ENCODE data around the gene CCDC14.
A peak's percentile ranks its signal among the peaks of the same experiment; 100 is the strongest.
"Not testable (repeated sequence)": the region's sequence is repeated elsewhere in the genome, so short reads cannot be mapped to it uniquely, and the experiment has no call there.

CCDC14 gene, protein sequence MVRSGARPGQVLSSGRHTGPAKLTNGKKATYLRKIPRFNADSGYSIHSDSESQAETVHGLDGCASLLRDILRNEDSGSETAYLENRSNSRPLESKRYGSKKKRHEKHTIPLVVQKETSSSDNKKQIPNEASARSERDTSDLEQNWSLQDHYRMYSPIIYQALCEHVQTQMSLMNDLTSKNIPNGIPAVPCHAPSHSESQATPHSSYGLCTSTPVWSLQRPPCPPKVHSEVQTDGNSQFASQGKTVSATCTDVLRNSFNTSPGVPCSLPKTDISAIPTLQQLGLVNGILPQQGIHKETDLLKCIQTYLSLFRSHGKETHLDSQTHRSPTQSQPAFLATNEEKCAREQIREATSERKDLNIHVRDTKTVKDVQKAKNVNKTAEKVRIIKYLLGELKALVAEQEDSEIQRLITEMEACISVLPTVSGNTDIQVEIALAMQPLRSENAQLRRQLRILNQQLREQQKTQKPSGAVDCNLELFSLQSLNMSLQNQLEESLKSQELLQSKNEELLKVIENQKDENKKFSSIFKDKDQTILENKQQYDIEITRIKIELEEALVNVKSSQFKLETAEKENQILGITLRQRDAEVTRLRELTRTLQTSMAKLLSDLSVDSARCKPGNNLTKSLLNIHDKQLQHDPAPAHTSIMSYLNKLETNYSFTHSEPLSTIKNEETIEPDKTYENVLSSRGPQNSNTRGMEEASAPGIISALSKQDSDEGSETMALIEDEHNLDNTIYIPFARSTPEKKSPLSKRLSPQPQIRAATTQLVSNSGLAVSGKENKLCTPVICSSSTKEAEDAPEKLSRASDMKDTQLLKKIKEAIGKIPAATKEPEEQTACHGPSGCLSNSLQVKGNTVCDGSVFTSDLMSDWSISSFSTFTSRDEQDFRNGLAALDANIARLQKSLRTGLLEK

DNA sequence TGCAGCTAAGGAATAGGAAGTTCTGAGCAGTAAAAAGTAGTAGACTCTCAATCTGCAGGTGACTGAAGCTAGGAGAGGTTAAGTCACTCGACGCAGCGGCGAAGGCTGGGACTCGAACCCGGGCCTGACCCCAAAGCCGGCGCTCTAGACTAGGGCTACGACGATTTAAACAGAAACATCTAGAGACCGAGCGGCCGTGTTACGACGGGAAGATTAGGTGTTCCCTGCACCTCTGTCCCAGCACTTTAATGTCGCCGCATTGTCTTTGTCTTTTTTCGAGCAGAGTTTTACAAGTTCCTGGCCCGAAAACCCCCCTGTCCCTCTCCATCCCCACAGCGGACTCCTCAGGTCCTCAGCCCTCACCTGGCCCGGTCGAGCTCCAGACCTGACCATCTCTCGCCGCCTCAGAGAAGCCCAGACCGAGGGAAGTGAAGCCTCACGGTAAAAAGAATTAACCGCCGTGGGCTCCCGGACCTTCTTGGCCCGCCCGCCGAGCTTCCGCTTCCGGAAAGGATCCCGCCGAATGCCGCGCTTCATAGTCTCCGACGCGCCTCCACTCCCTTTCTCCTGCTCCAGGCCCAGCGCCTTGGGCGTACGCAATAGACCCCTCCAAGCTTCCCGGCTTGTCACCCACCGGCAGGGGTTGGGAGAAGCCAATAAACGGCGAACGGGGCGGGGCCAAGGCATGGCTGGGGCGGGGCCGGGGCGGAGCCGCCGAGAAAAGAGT, at the start of gene CCDC14:
CCDC14 (minus strand) TSS at position 449 of the 727 bp plus-strand sequence; CDS start at position 393, 56 bp downstream.
- no peaks in the 10 kb centered on the region for H3K9me3 ChIP-seq (ENCODE audit: insufficient read depth, low read depth, low read length)
- H3K9ac ChIP-seq (ENCODE audit: low read depth, low read length, poor library complexity, severe bottlenecking), result peak within 1 kb of the TSS; percentile 96
- no peaks in the 10 kb centered on the region for H3K36me3 ChIP-seq (ENCODE audit: insufficient read depth, low read length)
- H4K20me1 ChIP-seq (ENCODE audit: insufficient read depth, low read length, poor library complexity, severe bottlenecking), result no peaks in the 10 kb centered on the region
- H2AFZ ChIP-seq (ENCODE audit: low read length), result peak within 1 kb of the TSS; percentile 94
- H3K79me2 ChIP-seq (ENCODE audit: insufficient read depth, low read length), result peaks cover 38% of the 10 kb centered on the region
- TF ChIP-seq, protein P1, sequence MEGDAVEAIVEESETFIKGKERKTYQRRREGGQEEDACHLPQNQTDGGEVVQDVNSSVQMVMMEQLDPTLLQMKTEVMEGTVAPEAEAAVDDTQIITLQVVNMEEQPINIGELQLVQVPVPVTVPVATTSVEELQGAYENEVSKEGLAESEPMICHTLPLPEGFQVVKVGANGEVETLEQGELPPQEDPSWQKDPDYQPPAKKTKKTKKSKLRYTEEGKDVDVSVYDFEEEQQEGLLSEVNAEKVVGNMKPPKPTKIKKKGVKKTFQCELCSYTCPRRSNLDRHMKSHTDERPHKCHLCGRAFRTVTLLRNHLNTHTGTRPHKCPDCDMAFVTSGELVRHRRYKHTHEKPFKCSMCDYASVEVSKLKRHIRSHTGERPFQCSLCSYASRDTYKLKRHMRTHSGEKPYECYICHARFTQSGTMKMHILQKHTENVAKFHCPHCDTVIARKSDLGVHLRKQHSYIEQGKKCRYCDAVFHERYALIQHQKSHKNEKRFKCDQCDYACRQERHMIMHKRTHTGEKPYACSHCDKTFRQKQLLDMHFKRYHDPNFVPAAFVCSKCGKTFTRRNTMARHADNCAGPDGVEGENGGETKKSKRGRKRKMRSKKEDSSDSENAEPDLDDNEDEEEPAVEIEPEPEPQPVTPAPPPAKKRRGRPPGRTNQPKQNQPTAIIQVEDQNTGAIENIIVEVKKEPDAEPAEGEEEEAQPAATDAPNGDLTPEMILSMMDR (conservative IDR thresholded peaks at IDR 0.05; ENCODE audit: low read length), result no peak
- TF ChIP-seq EZH2phosphoT487 (IDR thresholded peaks at IDR 0.05; ENCODE audit: borderline replicate concordance), result no peak
- H3K4me1 ChIP-seq (ENCODE audit: insufficient read depth, low read length, poor library complexity, severe bottlenecking), result peaks cover 34% of the 10 kb centered on the region
- no peaks in the 10 kb centered on the region for H3K27me3 ChIP-seq (ENCODE audit: insufficient read depth, low read length, poor library complexity, severe bottlenecking)
- no peaks in the 10 kb centered on the region for H3K9me2 ChIP-seq (replicated peaks; ENCODE audit: low read depth, low read length)
- H3K4me3 ChIP-seq (ENCODE audit: low read length, poor library complexity, severe bottlenecking), result peak within 1 kb of the TSS; percentile 80
- no peaks in the 10 kb centered on the region for H3F3A ChIP-seq (ENCODE audit: low read depth)
- H3K4me2 ChIP-seq (ENCODE audit: low read depth, low read length, poor library complexity, severe bottlenecking), result peak within 1 kb of the TSS; percentile 88

DNA sequence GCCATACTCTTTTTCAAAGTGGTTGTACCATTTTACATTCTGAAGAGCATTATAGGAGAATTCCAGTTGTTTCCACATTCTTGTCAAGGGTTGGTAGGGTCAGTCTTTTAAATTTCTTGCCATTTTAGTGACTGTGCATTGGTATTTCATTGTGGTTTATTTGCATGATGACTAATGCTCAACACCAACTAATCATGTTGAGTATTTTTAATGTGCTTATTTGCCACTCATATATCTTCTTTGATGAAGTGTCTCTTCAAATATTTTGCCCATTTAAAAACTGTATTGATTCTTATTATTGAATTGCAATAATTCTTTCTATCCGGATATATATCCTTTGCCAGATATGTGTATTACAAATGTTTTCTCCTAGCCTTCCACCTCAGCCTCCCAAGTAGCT, 47.3 kb upstream of the CCDC14 start:
- H2AFZ ChIP-seq (ENCODE audit: low read length); H3K9me2 ChIP-seq (replicated peaks; ENCODE audit: low read depth, low read length); H3K9me3 ChIP-seq (ENCODE audit: insufficient read depth, low read depth, low read length); H3K4me1 ChIP-seq (ENCODE audit: insufficient read depth, low read length, poor library complexity, severe bottlenecking); H3F3A ChIP-seq (ENCODE audit: low read depth); H3K4me3 ChIP-seq (ENCODE audit: low read length, poor library complexity, severe bottlenecking); H3K79me2 ChIP-seq (ENCODE audit: insufficient read depth, low read length); H3K4me2 ChIP-seq (ENCODE audit: low read depth, low read length, poor library complexity, severe bottlenecking); H4K20me1 ChIP-seq (ENCODE audit: insufficient read depth, low read length, poor library complexity, severe bottlenecking); H3K36me3 ChIP-seq (ENCODE audit: insufficient read depth, low read length); H3K27me3 ChIP-seq (ENCODE audit: insufficient read depth, low read length, poor library complexity, severe bottlenecking); H3K9ac ChIP-seq (ENCODE audit: low read depth, low read length, poor library complexity, severe bottlenecking): not testable (repeated sequence)

DNA sequence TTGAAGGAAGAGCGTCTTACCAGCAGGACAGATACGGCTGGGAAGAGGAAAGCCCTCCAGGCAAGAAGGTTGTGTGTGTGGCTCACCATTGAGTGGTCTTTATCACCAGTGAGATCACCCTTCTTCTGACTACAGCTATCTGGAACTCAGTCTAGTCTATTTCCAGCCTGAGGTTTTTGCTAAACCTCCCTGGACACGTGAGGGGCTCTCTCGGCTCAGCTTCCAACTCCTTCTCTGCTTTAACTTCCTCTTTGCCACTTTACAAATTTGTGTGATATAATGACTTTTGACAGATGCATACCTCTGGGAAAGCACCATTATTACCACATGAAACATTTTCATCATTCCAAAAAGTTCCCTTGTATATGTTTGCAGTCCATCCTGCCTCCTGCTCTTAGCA, 46.2 kb upstream of the CCDC14 start:
- no peaks in the 10 kb centered on the region for H3K4me1 ChIP-seq (ENCODE audit: insufficient read depth, low read length, poor library complexity, severe bottlenecking)
- H3K4me2 ChIP-seq (ENCODE audit: low read depth, low read length, poor library complexity, severe bottlenecking), result no peak overlapping the region
- H3K9me2 ChIP-seq (replicated peaks; ENCODE audit: low read depth, low read length), result no peaks in the 10 kb centered on the region
- no peaks in the 10 kb centered on the region for H3K36me3 ChIP-seq (ENCODE audit: insufficient read depth, low read length)
- no peak overlapping the region for H2AFZ ChIP-seq (ENCODE audit: low read length)
- no peaks in the 10 kb centered on the region for H3F3A ChIP-seq (ENCODE audit: low read depth)
- H3K27me3 ChIP-seq (ENCODE audit: insufficient read depth, low read length, poor library complexity, severe bottlenecking), result no peaks in the 10 kb centered on the region
- no peak overlapping the region for H3K4me3 ChIP-seq (ENCODE audit: low read length, poor library complexity, severe bottlenecking)
- no peaks in the 10 kb centered on the region for H4K20me1 ChIP-seq (ENCODE audit: insufficient read depth, low read length, poor library complexity, severe bottlenecking)
- no peaks in the 10 kb centered on the region for H3K79me2 ChIP-seq (ENCODE audit: insufficient read depth, low read length)
- no peak overlapping the region for H3K9ac ChIP-seq (ENCODE audit: low read depth, low read length, poor library complexity, severe bottlenecking)
- H3K9me3 ChIP-seq (ENCODE audit: insufficient read depth, low read depth, low read length), result no peaks in the 10 kb centered on the region
- no peak for TF ChIP-seq EZH2phosphoT487 (IDR thresholded peaks at IDR 0.05; ENCODE audit: borderline replicate concordance)
- TF ChIP-seq, protein P1 (conservative IDR thresholded peaks at IDR 0.05; ENCODE audit: low read length), result no peak

DNA sequence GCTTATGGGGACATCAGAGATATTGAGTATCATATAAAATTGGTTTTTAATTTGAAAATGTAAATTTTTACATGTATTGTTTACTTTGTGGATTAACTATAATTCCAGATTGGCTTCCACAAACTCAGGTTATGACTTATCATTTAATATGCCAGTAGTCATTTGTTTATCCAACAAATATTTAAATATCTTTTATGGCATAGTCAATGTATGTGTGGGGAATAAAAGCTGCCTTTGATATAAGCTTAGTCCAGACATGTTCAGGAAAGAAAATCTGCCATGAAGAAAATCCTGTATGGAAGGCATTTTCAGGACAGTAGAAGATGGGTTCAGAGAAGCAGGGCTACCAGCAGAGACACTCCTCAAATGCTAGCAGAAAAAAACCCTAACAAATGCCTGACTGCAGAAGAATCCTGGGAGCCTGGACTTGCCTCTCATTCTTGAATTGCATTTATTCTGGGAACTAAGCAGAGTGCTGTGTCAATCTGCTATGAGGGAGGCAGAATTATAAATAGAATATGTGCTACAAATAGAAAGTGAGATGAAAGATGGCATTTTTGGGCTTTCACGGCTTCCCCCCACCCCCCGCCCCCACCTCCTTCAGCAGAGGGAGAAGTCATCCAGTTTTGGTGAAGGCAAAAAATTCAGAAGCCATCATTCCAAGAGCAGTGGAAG, 41.5 kb upstream of the CCDC14 start:
- H3K9me3 ChIP-seq (ENCODE audit: insufficient read depth, low read depth, low read length); H3K4me2 ChIP-seq (ENCODE audit: low read depth, low read length, poor library complexity, severe bottlenecking); H3K4me3 ChIP-seq (ENCODE audit: low read length, poor library complexity, severe bottlenecking); H3K4me1 ChIP-seq (ENCODE audit: insufficient read depth, low read length, poor library complexity, severe bottlenecking); H3K9me2 ChIP-seq (replicated peaks; ENCODE audit: low read depth, low read length); H3K36me3 ChIP-seq (ENCODE audit: insufficient read depth, low read length); H4K20me1 ChIP-seq (ENCODE audit: insufficient read depth, low read length, poor library complexity, severe bottlenecking); H3K79me2 ChIP-seq (ENCODE audit: insufficient read depth, low read length); H2AFZ ChIP-seq (ENCODE audit: low read length); H3K27me3 ChIP-seq (ENCODE audit: insufficient read depth, low read length, poor library complexity, severe bottlenecking); H3K9ac ChIP-seq (ENCODE audit: low read depth, low read length, poor library complexity, severe bottlenecking); H3F3A ChIP-seq (ENCODE audit: low read depth): not testable (repeated sequence)

DNA sequence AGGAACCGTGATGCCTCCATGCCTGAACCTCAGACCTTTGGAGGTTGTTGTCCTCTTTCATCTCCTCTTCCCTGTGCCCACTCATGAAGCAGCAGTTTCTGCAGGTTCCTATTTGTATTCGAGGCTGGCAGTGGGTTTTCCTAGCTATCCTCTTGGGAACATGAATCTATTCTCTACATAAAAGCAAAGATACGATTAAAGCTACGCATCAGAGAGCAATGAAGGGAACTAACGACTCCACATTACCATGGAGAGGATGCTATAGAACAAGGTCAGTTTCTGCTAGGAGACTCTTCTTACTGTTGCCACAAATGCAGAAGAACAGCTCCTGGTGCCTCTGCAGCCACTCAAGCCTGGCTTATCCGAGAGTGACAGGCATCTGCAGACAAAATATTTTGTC, 40.3 kb upstream of the CCDC14 start:
- not testable (repeated sequence) for H3K4me1 ChIP-seq (ENCODE audit: insufficient read depth, low read length, poor library complexity, severe bottlenecking); H3K9ac ChIP-seq (ENCODE audit: low read depth, low read length, poor library complexity, severe bottlenecking); H4K20me1 ChIP-seq (ENCODE audit: insufficient read depth, low read length, poor library complexity, severe bottlenecking); H3K36me3 ChIP-seq (ENCODE audit: insufficient read depth, low read length); H3K4me2 ChIP-seq (ENCODE audit: low read depth, low read length, poor library complexity, severe bottlenecking); H3K79me2 ChIP-seq (ENCODE audit: insufficient read depth, low read length); H3K27me3 ChIP-seq (ENCODE audit: insufficient read depth, low read length, poor library complexity, severe bottlenecking); H3K9me2 ChIP-seq (replicated peaks; ENCODE audit: low read depth, low read length); H3F3A ChIP-seq (ENCODE audit: low read depth); H3K4me3 ChIP-seq (ENCODE audit: low read length, poor library complexity, severe bottlenecking); H3K9me3 ChIP-seq (ENCODE audit: insufficient read depth, low read depth, low read length); H2AFZ ChIP-seq (ENCODE audit: low read length)
